ENCODE measurements around the gene C12orf57. TPM values are rescaled to one million over a fixed set of nuclear protein-coding genes. Genes with fewer than 3 reads are reported as not detected.

The C12orf57 gene
- total and polyA plus RNA-seq, 10 of the 15 experiments (the other 5 are each of a cell fraction or from before 2014, with no cell fraction given): 64.5 to 377 (median 211) TPM

DNA sequence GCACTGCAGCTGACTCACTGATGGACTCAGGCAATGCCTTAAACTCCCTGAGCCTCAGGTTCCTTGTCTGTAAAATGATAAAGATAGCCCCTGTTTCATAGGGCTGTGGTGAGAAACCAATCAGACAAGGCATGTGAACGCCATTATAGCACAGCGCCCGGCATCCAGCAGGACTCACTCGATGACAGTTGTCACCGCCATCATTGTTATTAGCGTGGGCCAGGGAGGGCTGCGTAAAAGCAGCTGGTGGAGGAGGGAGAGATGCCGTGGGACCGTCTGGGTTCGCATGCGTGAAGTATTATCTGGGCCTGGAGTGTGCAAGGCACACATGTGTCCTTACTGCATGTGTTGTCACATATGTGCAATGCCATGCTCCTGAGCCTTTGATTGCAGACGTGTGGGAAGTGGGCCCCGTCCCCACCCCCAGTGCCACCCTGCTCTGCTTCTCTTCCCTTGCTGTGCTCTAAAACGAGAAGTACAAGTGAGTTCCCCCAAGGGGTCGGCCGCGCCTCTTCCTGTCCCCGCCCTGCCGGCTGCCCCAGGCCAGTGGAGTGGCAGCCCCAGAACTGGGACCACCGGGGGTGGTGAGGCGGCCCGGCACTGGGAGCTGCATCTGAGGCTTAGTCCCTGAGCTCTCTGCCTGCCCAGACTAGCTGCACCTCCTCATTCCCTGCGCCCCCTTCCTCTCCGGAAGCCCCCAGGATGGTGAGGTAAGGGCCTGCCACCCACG lies 7.2 kb downstream of the C12orf57 start, which contains the start of gene PTPN6 (continued):
- 0 out of 2 replicates have a peak, but pooled peaks have one; percentile 52 for TF ChIP-seq TARDBP (IDR thresholded peaks at IDR 0.05; ENCODE audit: borderline replicate concordance)
- TF ChIP-seq, protein P1, sequence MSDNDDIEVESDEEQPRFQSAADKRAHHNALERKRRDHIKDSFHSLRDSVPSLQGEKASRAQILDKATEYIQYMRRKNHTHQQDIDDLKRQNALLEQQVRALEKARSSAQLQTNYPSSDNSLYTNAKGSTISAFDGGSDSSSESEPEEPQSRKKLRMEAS (IDR thresholded peaks at IDR 0.05; ENCODE audit: low read depth, low read length): peak; percentile 45; the same call in 1 of the 2 replicates
- TF ChIP-seq, protein P2, sequence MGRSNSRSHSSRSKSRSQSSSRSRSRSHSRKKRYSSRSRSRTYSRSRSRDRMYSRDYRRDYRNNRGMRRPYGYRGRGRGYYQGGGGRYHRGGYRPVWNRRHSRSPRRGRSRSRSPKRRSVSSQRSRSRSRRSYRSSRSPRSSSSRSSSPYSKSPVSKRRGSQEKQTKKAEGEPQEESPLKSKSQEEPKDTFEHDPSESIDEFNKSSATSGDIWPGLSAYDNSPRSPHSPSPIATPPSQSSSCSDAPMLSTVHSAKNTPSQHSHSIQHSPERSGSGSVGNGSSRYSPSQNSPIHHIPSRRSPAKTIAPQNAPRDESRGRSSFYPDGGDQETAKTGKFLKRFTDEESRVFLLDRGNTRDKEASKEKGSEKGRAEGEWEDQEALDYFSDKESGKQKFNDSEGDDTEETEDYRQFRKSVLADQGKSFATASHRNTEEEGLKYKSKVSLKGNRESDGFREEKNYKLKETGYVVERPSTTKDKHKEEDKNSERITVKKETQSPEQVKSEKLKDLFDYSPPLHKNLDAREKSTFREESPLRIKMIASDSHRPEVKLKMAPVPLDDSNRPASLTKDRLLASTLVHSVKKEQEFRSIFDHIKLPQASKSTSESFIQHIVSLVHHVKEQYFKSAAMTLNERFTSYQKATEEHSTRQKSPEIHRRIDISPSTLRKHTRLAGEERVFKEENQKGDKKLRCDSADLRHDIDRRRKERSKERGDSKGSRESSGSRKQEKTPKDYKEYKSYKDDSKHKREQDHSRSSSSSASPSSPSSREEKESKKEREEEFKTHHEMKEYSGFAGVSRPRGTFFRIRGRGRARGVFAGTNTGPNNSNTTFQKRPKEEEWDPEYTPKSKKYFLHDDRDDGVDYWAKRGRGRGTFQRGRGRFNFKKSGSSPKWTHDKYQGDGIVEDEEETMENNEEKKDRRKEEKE (IDR thresholded peaks at IDR 0.05): 0 out of 2 replicates have a peak, but pooled peaks have one; percentile 39
- no peak; the same call in 1 of the 2 replicates for TF ChIP-seq CBFB (IDR thresholded peaks at IDR 0.05; ENCODE audit: low read depth)
- no peak for TF ChIP-seq BCL3 (IDR thresholded peaks at IDR 0.05; ENCODE audit: borderline replicate concordance, insufficient read depth, low read depth, low read length, poor library complexity, severe bottlenecking)
- no peak for TF ChIP-seq ZNF217 (IDR thresholded peaks at IDR 0.05)
- TF ChIP-seq, protein P3, sequence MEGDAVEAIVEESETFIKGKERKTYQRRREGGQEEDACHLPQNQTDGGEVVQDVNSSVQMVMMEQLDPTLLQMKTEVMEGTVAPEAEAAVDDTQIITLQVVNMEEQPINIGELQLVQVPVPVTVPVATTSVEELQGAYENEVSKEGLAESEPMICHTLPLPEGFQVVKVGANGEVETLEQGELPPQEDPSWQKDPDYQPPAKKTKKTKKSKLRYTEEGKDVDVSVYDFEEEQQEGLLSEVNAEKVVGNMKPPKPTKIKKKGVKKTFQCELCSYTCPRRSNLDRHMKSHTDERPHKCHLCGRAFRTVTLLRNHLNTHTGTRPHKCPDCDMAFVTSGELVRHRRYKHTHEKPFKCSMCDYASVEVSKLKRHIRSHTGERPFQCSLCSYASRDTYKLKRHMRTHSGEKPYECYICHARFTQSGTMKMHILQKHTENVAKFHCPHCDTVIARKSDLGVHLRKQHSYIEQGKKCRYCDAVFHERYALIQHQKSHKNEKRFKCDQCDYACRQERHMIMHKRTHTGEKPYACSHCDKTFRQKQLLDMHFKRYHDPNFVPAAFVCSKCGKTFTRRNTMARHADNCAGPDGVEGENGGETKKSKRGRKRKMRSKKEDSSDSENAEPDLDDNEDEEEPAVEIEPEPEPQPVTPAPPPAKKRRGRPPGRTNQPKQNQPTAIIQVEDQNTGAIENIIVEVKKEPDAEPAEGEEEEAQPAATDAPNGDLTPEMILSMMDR (IDR thresholded peaks at IDR 0.05 in 2 of 3, conservative IDR thresholded peaks at IDR 0.05 in 1 of 3; ENCODE audit: control insufficient read depth in 2 of 3, extremely low read depth in 1 of 3, insufficient read depth in 1 of 3, low read depth in 3 of 3, low read length in 3 of 3): no peak
- TF ChIP-seq, protein P4, sequence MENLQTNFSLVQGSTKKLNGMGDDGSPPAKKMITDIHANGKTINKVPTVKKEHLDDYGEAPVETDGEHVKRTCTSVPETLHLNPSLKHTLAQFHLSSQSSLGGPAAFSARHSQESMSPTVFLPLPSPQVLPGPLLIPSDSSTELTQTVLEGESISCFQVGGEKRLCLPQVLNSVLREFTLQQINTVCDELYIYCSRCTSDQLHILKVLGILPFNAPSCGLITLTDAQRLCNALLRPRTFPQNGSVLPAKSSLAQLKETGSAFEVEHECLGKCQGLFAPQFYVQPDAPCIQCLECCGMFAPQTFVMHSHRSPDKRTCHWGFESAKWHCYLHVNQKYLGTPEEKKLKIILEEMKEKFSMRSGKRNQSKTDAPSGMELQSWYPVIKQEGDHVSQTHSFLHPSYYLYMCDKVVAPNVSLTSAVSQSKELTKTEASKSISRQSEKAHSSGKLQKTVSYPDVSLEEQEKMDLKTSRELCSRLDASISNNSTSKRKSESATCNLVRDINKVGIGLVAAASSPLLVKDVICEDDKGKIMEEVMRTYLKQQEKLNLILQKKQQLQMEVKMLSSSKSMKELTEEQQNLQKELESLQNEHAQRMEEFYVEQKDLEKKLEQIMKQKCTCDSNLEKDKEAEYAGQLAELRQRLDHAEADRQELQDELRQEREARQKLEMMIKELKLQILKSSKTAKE (IDR thresholded peaks at IDR 0.05; ENCODE audit: low read depth, poor library complexity, severe bottlenecking): no peak
- TF ChIP-seq E2F8 (IDR thresholded peaks at IDR 0.05; ENCODE audit: low read depth, partially characterized antibody): no peak
- TF ChIP-seq, protein P5, sequence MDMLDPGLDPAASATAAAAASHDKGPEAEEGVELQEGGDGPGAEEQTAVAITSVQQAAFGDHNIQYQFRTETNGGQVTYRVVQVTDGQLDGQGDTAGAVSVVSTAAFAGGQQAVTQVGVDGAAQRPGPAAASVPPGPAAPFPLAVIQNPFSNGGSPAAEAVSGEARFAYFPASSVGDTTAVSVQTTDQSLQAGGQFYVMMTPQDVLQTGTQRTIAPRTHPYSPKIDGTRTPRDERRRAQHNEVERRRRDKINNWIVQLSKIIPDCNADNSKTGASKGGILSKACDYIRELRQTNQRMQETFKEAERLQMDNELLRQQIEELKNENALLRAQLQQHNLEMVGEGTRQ (IDR thresholded peaks at IDR 0.05; ENCODE audit: borderline replicate concordance, low read depth, low read length): no peak

All from GM12878 (cell line).